ENCODE measurements around the gene MPZL1. TPM values are rescaled to one million over a fixed set of nuclear protein-coding genes. Genes with fewer than 3 reads are reported as not detected.

The MPZL1 gene
- total RNA-seq, 1 experiment from 2014 or later = 52.9 TPM

- RAD21 ChIA-PET (ENCODE audit: low non-redundant PET in 1 of 2, low total read pairs in 2 of 2, uncharacterized antibody in 2 of 2, unreplicated experiment in 2 of 2) = interaction anchor here in 1 of 2 experiments (0.6 kb wide), 1 partner anchor 8 kb away, joined by 3 read pairs; no protein-coding TSS in a partner anchor
- TF ChIP-seq ZFX (IDR thresholded peaks at IDR 0.05) (no peak), FOSL1 (IDR thresholded peaks at IDR 0.05; ENCODE audit: low read depth) (no peak), CTCF (IDR thresholded peaks at IDR 0.05 in 2 of 3, conservative IDR thresholded peaks at IDR 0.05 in 1 of 3; ENCODE audit: borderline replicate concordance in 1 of 3, insufficient read depth in 1 of 3, low read depth in 2 of 3, low read length in 2 of 3) (no peak), EGR1 (IDR thresholded peaks at IDR 0.05; ENCODE audit: low read depth) (no peak), EZH2 (IDR thresholded peaks at IDR 0.05) (no peak)
- Histone ChIP-seq H3K4me2 (ENCODE audit: low read length) (no peak overlapping the region), H3K9me3 (ENCODE audit: control insufficient read depth in 1 of 2, insufficient read depth in 1 of 2, low read depth in 1 of 2, low read length in 2 of 2) (no peaks in the 10 kb centered on the region), H3K4me1 (ENCODE audit: control insufficient read depth in 1 of 2, insufficient read depth in 2 of 2, low read length in 2 of 2) (no peaks in the 10 kb centered on the region), H3K27ac (ENCODE audit: low read depth, low read length) (no peak overlapping the region), H2AFZ (ENCODE audit: low read depth, low read length, poor library complexity, severe bottlenecking) (no peak overlapping the region), H3K36me3 (ENCODE audit: control insufficient read depth in 1 of 2, insufficient read depth in 2 of 2, low read length in 2 of 2) (no peaks in the 10 kb centered on the region; a peak in 1 of 4 replicates), H3K9me2 (ENCODE audit: insufficient read depth) (no peaks in the 10 kb centered on the region), H4K20me1 (ENCODE audit: insufficient read depth) (no peaks in the 10 kb centered on the region), H3K79me2 (ENCODE audit: insufficient read depth, low read length) (peaks cover 56% of the 10 kb centered on the region), H3K4me3 (replicated peaks in 1 of 2; ENCODE audit: low read depth in 1 of 2, low read length in 2 of 2) (no peak overlapping the region), H3K9ac (ENCODE audit: low read length) (no peak overlapping the region), H3K27me3 (ENCODE audit: insufficient read depth, low read length) (no peaks in the 10 kb centered on the region)
- CTCF ChIA-PET = no interaction called here
- POLR2A ChIA-PET = no interaction called here
- intact Hi-C loops (cut with micrococcal nuclease) = no loop called here
- DNase-seq (ENCODE audit: low read depth, low spot score) (no peak), ATAC-seq (no peak)
- BruUV-seq (replicated peaks) = no TSS peak
These were observed 40.4 kb downstream of the MPZL1 start for GRCh38 chr1:167762061-167762746.

- CTCF ChIA-PET = no interaction called here
- DNase-seq (ENCODE audit: low read depth, low spot score) = no peak
- TF ChIP-seq RAD21 (IDR thresholded peaks at IDR 0.05; ENCODE audit: low read depth) (no peak), MAX (IDR thresholded peaks at IDR 0.05) (no peak), SP1 (IDR thresholded peaks at IDR 0.05; ENCODE audit: low read depth) (no peak), CTCF (IDR thresholded peaks at IDR 0.05 in 2 of 3, conservative IDR thresholded peaks at IDR 0.05 in 1 of 3; ENCODE audit: borderline replicate concordance in 1 of 3, insufficient read depth in 1 of 3, low read depth in 2 of 3, low read length in 2 of 3) (no peak), ATF3 (IDR thresholded peaks at IDR 0.05) (no peak)
These were observed 41.9 kb downstream of the MPZL1 start for GRCh38 chr1:167763525-167764220.

More at GRCh38 chr1:167763525-167764220, 41.9 kb downstream of the MPZL1 start:
- Histone ChIP-seq H3K9ac (ENCODE audit: low read length) (no peak overlapping the region), H3K4me1 (ENCODE audit: control insufficient read depth in 1 of 2, insufficient read depth in 2 of 2, low read length in 2 of 2) (no peaks in the 10 kb centered on the region), H2AFZ (ENCODE audit: low read depth, low read length, poor library complexity, severe bottlenecking) (no peak overlapping the region), H3K9me2 (ENCODE audit: insufficient read depth) (no peaks in the 10 kb centered on the region), H4K20me1 (ENCODE audit: insufficient read depth) (no peaks in the 10 kb centered on the region), H3K9me3 (ENCODE audit: control insufficient read depth in 1 of 2, insufficient read depth in 1 of 2, low read depth in 1 of 2, low read length in 2 of 2) (no peaks in the 10 kb centered on the region), H3K79me2 (ENCODE audit: insufficient read depth, low read length) (peaks cover 42% of the 10 kb centered on the region), H3K27me3 (ENCODE audit: insufficient read depth, low read length) (no peaks in the 10 kb centered on the region), H3K27ac (ENCODE audit: low read depth, low read length) (no peak overlapping the region), H3K4me3 (replicated peaks in 1 of 2; ENCODE audit: low read depth in 1 of 2, low read length in 2 of 2) (no peak overlapping the region), H3K36me3 (ENCODE audit: control insufficient read depth in 1 of 2, insufficient read depth in 2 of 2, low read length in 2 of 2) (peaks cover 0 to 4% of the 10 kb centered on the region in 2 experiments; a peak in 1 of 4 replicates), H3K4me2 (ENCODE audit: low read length) (no peak overlapping the region)
- ChIA-PET POLR2A (no interaction called here), RAD21 (ENCODE audit: low non-redundant PET in 1 of 2, low total read pairs in 2 of 2, uncharacterized antibody in 2 of 2, unreplicated experiment in 2 of 2) (no interaction called here)
- intact Hi-C loops (cut with micrococcal nuclease) = no loop called here
- ATAC-seq = no peak
- no TSS peak for BruUV-seq (replicated peaks)
